ENCODE results near the gene CLDN1. TPM values are rescaled to one million over a fixed set of nuclear protein-coding genes. Genes with fewer than 3 reads are reported as not detected.
A peak's percentile ranks its signal among the peaks of the same experiment; 100 is the strongest.

The CLDN1 gene
- total and polyA plus RNA-seq, 7 donors = 0.27 to 3.8 (median 0.46) TPM

DNA sequence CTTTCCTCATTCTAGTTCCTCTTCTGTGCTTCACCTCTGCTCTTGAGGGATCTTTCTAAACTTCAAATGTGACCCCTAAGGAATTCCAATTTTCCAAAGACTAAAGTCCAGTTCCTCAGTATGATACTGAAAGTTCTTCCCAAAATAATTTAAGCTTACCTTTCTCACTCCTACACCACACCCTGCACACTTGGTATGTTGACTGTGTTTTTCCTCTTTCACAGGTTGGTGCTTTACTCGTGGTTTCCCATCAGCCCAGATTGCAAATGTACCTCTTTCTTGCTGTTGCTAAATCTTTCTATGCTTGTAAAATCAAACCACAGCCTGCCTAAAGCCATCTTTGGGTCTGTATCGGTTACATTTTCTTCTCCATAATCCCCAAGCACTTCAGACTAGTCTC, 35.2 kb upstream of the CLDN1 start:
- intact Hi-C loops (cut with DNase I) = no loop called here
- Histone ChIP-seq H3K27ac (no peak overlapping the region), H3K4me1 (peaks cover 0 to under 1% (median 0%) of the 10 kb centered on the region in 4 donors), H3K27me3 (no peaks in the 10 kb centered on the region), H3K9me3 (peaks cover 0 to 3% (median 0%) of the 10 kb centered on the region in 4 donors), H3K4me3 (no peak overlapping the region), H3K36me3 (no peaks in the 10 kb centered on the region)
- WGBS, 2 donors = 58 to 60% methylated on average over 2 of the region's 2 CpGs
- no peak for DNase-seq
- TF ChIP-seq POLR2A (IDR thresholded peaks at IDR 0.05) (no peak), EP300 (IDR thresholded peaks at IDR 0.05) (no peak), POLR2AphosphoS5 (IDR thresholded peaks at IDR 0.05) (no peak)

DNA sequence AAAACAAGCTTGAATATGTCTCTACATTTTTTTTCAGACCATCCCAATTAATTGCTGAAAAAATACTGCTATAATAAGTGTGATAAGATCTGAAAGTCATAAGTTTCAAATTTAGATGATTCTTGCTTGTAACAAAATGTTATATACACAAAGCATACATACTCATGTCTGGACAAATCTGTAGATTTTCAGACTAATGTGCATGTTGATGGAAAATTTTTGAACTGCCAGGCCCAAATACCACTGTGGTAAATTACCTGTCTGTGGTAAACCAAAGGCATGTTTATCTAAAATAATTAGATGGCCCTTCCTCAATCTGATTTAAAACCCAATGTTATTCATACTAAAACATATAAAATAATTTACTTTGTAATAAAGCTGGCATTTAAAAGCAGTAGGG, 34.0 kb upstream of the CLDN1 start:
- no peak overlapping the region for H3K27ac ChIP-seq
- no peaks in the 10 kb centered on the region for H3K27me3 ChIP-seq
- no peak for DNase-seq
- no peaks in the 10 kb centered on the region for H3K36me3 ChIP-seq
- peaks cover 0 to 5% (median 0%) of the 10 kb centered on the region in 4 donors for H3K4me1 ChIP-seq
- H3K4me3 ChIP-seq = no peak overlapping the region
- peaks cover 0 to 3% (median 0%) of the 10 kb centered on the region in 4 donors for H3K9me3 ChIP-seq
- TF ChIP-seq POLR2AphosphoS5 (IDR thresholded peaks at IDR 0.05) (no peak), CTCF (IDR thresholded peaks at IDR 0.05) (no peak), EP300 (IDR thresholded peaks at IDR 0.05) (no peak), POLR2A (IDR thresholded peaks at IDR 0.05) (no peak)
- intact Hi-C loops (cut with DNase I) = no loop called here

- no peak overlapping the region for H3K27ac ChIP-seq
These were observed 30.7 kb upstream of the CLDN1 start for GRCh38 chr3:190352861-190353457.

DNA sequence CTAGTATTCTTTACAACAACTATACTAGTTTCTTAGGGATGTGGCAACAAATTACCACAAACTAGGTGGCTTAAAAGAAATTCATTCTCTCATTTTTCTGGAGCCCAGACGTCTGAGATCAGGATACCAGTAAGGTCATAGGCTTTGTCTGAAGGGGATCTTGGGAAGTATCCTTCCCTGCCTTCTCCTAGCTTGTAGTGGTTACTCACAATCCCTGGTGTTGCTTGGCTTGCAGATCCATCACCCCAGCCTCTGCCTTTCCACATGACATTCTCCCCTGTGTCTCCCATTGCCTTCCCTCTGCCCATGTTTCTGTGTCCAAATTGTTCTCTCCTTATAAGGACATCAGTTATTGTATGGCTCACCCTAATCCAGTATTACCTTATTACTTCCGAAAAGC, 24.3 kb upstream of the CLDN1 start:
- H3K9me3 ChIP-seq = no peaks in the 10 kb centered on the region
- 79 to 87% methylated on average over 2 of the region's 2 CpGs for WGBS, 2 donors
- no peak overlapping the region for H3K4me3 ChIP-seq
- H3K27ac ChIP-seq = no peak overlapping the region
- TF ChIP-seq EP300 (IDR thresholded peaks at IDR 0.05) (no peak), POLR2AphosphoS5 (IDR thresholded peaks at IDR 0.05) (no peak), POLR2A (IDR thresholded peaks at IDR 0.05) (no peak), CTCF (IDR thresholded peaks at IDR 0.05) (no peak)
- H3K4me1 ChIP-seq = peaks cover 0 to 16% (median 12%) of the 10 kb centered on the region in 4 donors
- H3K27me3 ChIP-seq = no peaks in the 10 kb centered on the region
- no peak for DNase-seq
- intact Hi-C loops (cut with DNase I) = no loop called here
- H3K36me3 ChIP-seq = no peaks in the 10 kb centered on the region

More at GRCh38 chr3:190352861-190353457, 30.7 kb upstream of the CLDN1 start:
- Histone ChIP-seq H3K4me3 (no peak overlapping the region), H3K4me1 (peaks cover 0 to 5% (median 0%) of the 10 kb centered on the region in 4 donors), H3K27me3 (no peaks in the 10 kb centered on the region), H3K36me3 (no peaks in the 10 kb centered on the region), H3K9me3 (peaks cover 0 to 3% (median 0%) of the 10 kb centered on the region in 4 donors)
- DNase-seq = no peak
- intact Hi-C loops (cut with DNase I) = no loop called here
- TF ChIP-seq POLR2AphosphoS5 (IDR thresholded peaks at IDR 0.05) (no peak), POLR2A (IDR thresholded peaks at IDR 0.05) (no peak), CTCF (IDR thresholded peaks at IDR 0.05) (no peak), EP300 (IDR thresholded peaks at IDR 0.05) (no peak)
- WGBS, 2 donors = 95 to 97% methylated on average over 1 of the region's 1 CpG

GRCh38 chr3:190345878-190346277, 23.6 kb upstream of the CLDN1 start:
- TF ChIP-seq EP300 (IDR thresholded peaks at IDR 0.05) (no peak), POLR2A (IDR thresholded peaks at IDR 0.05) (no peak), POLR2AphosphoS5 (IDR thresholded peaks at IDR 0.05) (no peak), CTCF (IDR thresholded peaks at IDR 0.05) (no peak)
- H3K4me3 ChIP-seq = no peak overlapping the region
- H3K4me1 ChIP-seq = peaks cover 0 to 16% (median 12%) of the 10 kb centered on the region in 4 donors
- intact Hi-C loops (cut with DNase I) = no loop called here
- no peaks in the 10 kb centered on the region for H3K9me3 ChIP-seq
- 18 to 74% methylated on average over 4 of the region's 4 CpGs for WGBS, 2 donors
- no peaks in the 10 kb centered on the region for H3K27me3 ChIP-seq
- no peak for DNase-seq
- peak overlapping the region in 1 of 4 donors; percentile 24 for H3K27ac ChIP-seq
- H3K36me3 ChIP-seq = no peaks in the 10 kb centered on the region
